Neural cell (in vitro differentiated cells): ENCODE results near the gene MZF1.

Experiments used
- CTCF ChIP-seq: fragments of 450-650 bp; IDR thresholded peaks from 2 replicates; pipeline ENCODE4 v1.5.1; 2014; ENCODE audit warnings: antibody characterized with exemption, mild to moderate bottlenecking, moderate library complexity; ENCODE audit not compliant: poor library complexity, severe bottlenecking
- EP300 ChIP-seq: fragments of 450-650 bp; conservative IDR thresholded peaks from 2 replicates; pipeline ENCODE4 v1.6.1; 2014; ENCODE audit warnings: antibody characterized with exemption, mild to moderate bottlenecking, moderate library complexity; ENCODE audit not compliant: poor library complexity, severe bottlenecking
- EZH2 ChIP-seq: fragments of 200-600, 300-800 bp; shearing (Covaris generic), sonication (generic); IDR thresholded peaks from 2 replicates; pipeline ENCODE4 v1.6.1; 2014; ENCODE audit warnings: antibody characterized with exemption, low read length, borderline replicate concordance, mild to moderate bottlenecking; ENCODE audit not compliant: insufficient read depth, poor library complexity, severe bottlenecking
- POLR2AphosphoS5 ChIP-seq: IDR thresholded peaks from 2 replicates; pipeline ENCODE4 v1.6.1; 2012
- RAD21 ChIP-seq: fragments of 450-650 bp; conservative IDR thresholded peaks from 2 replicates; pipeline ENCODE4 v1.6.1; 2014; ENCODE audit warnings: antibody characterized with exemption, mild to moderate bottlenecking, moderate library complexity
- REST ChIP-seq: IDR thresholded peaks from 2 replicates; pipeline ENCODE4 v1.6.1; 2012; ENCODE audit warnings: borderline replicate concordance
- SMC3 ChIP-seq: fragments of 450-650 bp; conservative IDR thresholded peaks from 2 replicates; pipeline ENCODE4 v1.6.1; 2014; ENCODE audit warnings: antibody characterized with exemption, mild to moderate bottlenecking, moderate library complexity; ENCODE audit not compliant: poor library complexity
- TAF1 ChIP-seq: IDR thresholded peaks from 2 replicates; pipeline ENCODE4 v1.6.1; 2012; ENCODE audit warnings: low read depth

GRCh38 chr19:58560007-58560887 is 12.9 kb downstream of the MZF1 start:
- TF ChIP-seq CTCF (no peak), SMC3 (no peak), RAD21 (no peak), EZH2 (no peak), POLR2AphosphoS5 (no peak), EP300 (no peak), REST (no peak), TAF1 (no peak)
